GM23248 (cell line): ENCODE measurements around the gene CHEK1. TPM values are rescaled to one million over a fixed set of nuclear protein-coding genes. Genes with fewer than 3 reads are reported as not detected.

Experiments
- DNase-seq: peaks from one replicate; pipeline ENCODE4 v3.0.0-alpha.2; 2015
- H2AFZ ChIP-seq: fragments of 200-600 bp; sonication (generic); 2 replicates; pipeline ENCODE4 v1.6.1; 2016; ENCODE audit warnings: antibody characterized with exemption
- H3F3A ChIP-seq: fragments of 200-600 bp; sonication (generic); 2 replicates; pipeline ENCODE4 v1.6.1; 2016; ENCODE audit warnings: mild to moderate bottlenecking, antibody characterized with exemption, mixed run types; ENCODE audit not compliant: insufficient read depth
- H3K27ac ChIP-seq: fragments of 200-600 bp; sonication (generic); 2 replicates; pipeline ENCODE4 v1.5.1; 2016; ENCODE audit warnings: mild to moderate bottlenecking
- H3K27me3 ChIP-seq: fragments of 200-600 bp; sonication (generic); replicated peaks from 2 replicates; pipeline ENCODE4 v1.6.1; 2016; ENCODE audit warnings: mild to moderate bottlenecking; ENCODE audit not compliant: insufficient read depth
- H3K36me3 ChIP-seq: fragments of 200-600 bp; sonication (generic); 2 replicates; pipeline ENCODE4 v1.6.1; 2016; ENCODE audit warnings: low read depth, mild to moderate bottlenecking
- H3K4me1 ChIP-seq: fragments of 200-600 bp; sonication (generic); 2 replicates; pipeline ENCODE4 v1.6.1; 2016; ENCODE audit warnings: mild to moderate bottlenecking; ENCODE audit not compliant: insufficient read depth
- H3K4me2 ChIP-seq: fragments of 200-600 bp; sonication (generic); one replicate; pipeline ENCODE4 v1.6.1; 2016; ENCODE audit warnings: mild to moderate bottlenecking; ENCODE audit not compliant: unreplicated experiment
- H3K4me3 ChIP-seq: fragments of 200-600 bp; sonication (generic); 2 replicates; pipeline ENCODE4 v1.5.1; 2016; ENCODE audit warnings: mild to moderate bottlenecking
- H3K79me2 ChIP-seq: fragments of 200-600 bp; sonication (generic); 2 replicates; pipeline ENCODE4 v1.6.1; 2016; ENCODE audit warnings: mild to moderate bottlenecking; ENCODE audit not compliant: insufficient read depth
- H3K9ac ChIP-seq: fragments of 200-600 bp; sonication (generic); 2 replicates; pipeline ENCODE4 v1.6.1; 2016; ENCODE audit warnings: mild to moderate bottlenecking
- H3K9me2 ChIP-seq: fragments of 200-600 bp; sonication (generic); 2 replicates; pipeline ENCODE4 v1.6.1; 2016; ENCODE audit warnings: mixed run types, mild to moderate bottlenecking, moderate library complexity; ENCODE audit not compliant: insufficient read depth
- H3K9me3 ChIP-seq: fragments of 200-600 bp; sonication (generic); one replicate; pipeline ENCODE4 v1.6.1; 2017; ENCODE audit warnings: low read depth
- H4K20me1 ChIP-seq: fragments of 200-600 bp; sonication (generic); 2 replicates; pipeline ENCODE4 v1.6.0; 2016; ENCODE audit not compliant: insufficient read depth
- EZH2 ChIP-seq: fragments of 200-600 bp; sonication (generic); IDR thresholded peaks from 2 replicates; pipeline ENCODE4 v1.6.1; 2018; ENCODE audit warnings: antibody characterized with exemption, mild to moderate bottlenecking; ENCODE audit not compliant: insufficient read depth, poor library complexity, severe bottlenecking
- EZH2phosphoT487 ChIP-seq: fragments of 200-600 bp; sonication (generic); IDR thresholded peaks from 2 replicates; pipeline ENCODE4 v1.6.1; 2018; ENCODE audit warnings: antibody characterized with exemption, moderate library complexity, mild to moderate bottlenecking, low read depth; ENCODE audit not compliant: insufficient read depth
- WGBS, 2 experiments: methylation state at CpG; one replicate each; pipeline ENCODE4 v1.1.6; 2015 to 2017; ENCODE audit warnings: low lambda C conversion rate in 2 of 2, low coverage in 1 of 2; ENCODE audit errors: missing lambda C conversion rate in 2 of 2; 5-methylcytosine and 5-hydroxymethylcytosine counted together
- in situ Hi-C: fragments of 300-500 bp; cut with MboI; formaldehyde crosslinking; loops from 2 replicates; pipeline ENCODE4 v1.15.0; 2020
- polyA plus RNA-seq: library from polyadenylated mRNA; unstranded; fragments of >200 nt; fragmentation: Nextera tagmentation; extraction: Ambion mirVana; gene quantifications from 2 replicates; pipeline ENCODE4 v1.2.1, GENCODE V29; 2016
- total RNA-seq: library from RNA; depleted of rRNA; stranded (reverse); fragments of >200 nt; shearing (Covaris generic); gene quantifications from 2 replicates; pipeline ENCODE4 v1.2.3, GENCODE V29; 2014

The CHEK1 gene
- total and polyA plus RNA-seq, 2 experiments from 2014 or later = 15.1 to 16.8 TPM

DNA sequence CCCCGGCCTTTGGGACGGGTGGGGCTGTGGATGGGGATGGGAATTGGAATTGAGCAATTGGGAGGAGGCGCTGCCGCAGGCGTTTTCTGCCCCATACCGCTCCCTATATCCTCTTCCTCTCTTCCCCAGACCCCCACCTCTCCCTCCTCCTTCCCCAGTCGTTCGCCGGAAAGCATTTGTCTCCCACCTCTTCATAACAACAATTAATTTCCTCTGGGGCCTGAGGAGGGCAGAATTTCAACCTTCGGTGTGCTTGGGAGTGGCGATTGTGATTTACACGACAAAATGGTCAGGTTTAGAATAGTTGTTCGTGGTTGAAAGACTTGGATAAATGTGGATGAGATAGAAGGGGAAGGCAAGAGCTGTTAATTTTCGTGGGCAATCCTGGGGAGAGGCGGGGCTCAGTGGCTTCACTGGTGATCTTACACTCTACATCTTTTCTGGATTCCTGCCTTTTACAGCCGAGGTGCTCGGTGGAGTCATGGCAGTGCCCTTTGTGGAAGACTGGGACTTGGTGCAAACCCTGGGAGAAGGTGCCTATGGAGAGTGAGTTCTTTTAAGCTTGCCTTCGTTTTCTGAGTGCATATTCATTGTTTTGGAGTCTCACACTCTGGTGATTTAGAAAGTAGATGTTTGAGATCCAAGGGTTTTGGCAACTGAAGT is 1.5 kb downstream of the CHEK1 start:
- 0% methylated on average over 12 to 18 of the region's 18 CpGs for WGBS, 2 experiments
- TF ChIP-seq EZH2phosphoT487 (no peak), EZH2 (no peak)

DNA sequence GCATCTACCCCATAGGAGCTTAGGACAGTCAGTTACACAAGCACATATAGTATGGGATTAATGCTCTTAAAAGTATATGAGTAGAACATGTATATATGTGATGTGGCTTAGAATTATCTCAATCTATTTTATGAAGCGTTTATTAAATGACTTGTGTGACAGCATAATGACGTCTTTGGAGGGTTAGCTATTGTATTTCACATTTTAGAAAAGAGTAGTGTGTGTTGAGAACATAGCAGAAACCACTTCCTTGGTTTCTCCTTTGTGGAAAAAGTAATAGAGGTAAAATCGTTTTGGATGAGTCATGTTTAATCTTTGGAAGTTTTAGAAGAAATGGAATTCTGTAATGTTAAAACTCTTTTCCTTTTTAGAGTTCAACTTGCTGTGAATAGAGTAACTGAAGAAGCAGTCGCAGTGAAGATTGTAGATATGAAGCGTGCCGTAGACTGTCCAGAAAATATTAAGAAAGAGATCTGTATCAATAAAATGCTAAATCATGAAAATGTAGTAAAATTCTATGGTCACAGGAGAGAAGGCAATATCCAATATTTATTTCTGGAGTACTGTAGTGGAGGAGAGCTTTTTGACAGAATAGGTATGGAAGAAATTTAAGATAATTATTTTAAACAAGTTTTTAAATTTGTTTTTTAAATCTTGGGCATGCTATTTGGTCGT is 2.4 kb downstream of the CHEK1 start:
- H3K36me3 ChIP-seq = no peaks in the 10 kb centered on the region
- peaks cover 14% of the 10 kb centered on the region for H3K4me1 ChIP-seq
- WGBS, 2 experiments = 67 to 69% methylated on average over 7 of the region's 7 CpGs
- H3K27ac ChIP-seq = peak overlapping the region; percentile 91
- H3K27me3 ChIP-seq = no peaks in the 10 kb centered on the region
- peak overlapping the region; percentile 93 for H2AFZ ChIP-seq
- peak; percentile 7 for DNase-seq
- no peaks in the 10 kb centered on the region for H3K9me3 ChIP-seq
- peak overlapping the region; percentile 91 for H3K4me2 ChIP-seq
- H3K9me2 ChIP-seq = no peaks in the 10 kb centered on the region
- H4K20me1 ChIP-seq = no peaks in the 10 kb centered on the region
- peaks cover 24% of the 10 kb centered on the region for H3K79me2 ChIP-seq
- peak overlapping the region; percentile 92 for H3K9ac ChIP-seq
- in situ Hi-C loops = no loop called here
- H3F3A ChIP-seq = peaks cover 31% of the 10 kb centered on the region
- TF ChIP-seq EZH2phosphoT487 (no peak), EZH2 (no peak)
- peak overlapping the region; percentile 91 for H3K4me3 ChIP-seq

More for the DNA sequence above, 1.5 kb downstream of the CHEK1 start:
- H3K4me3 ChIP-seq = peak overlapping the region; percentile 91
- peak overlapping the region; percentile 92 for H3K9ac ChIP-seq
- H3K79me2 ChIP-seq = peaks cover 24% of the 10 kb centered on the region
- H3K36me3 ChIP-seq = no peaks in the 10 kb centered on the region
- peak overlapping the region; percentile 93 for H2AFZ ChIP-seq
- in situ Hi-C loops = no loop called here
- peak overlapping the region; percentile 91 for H3K27ac ChIP-seq
- peak overlapping the region; percentile 91 for H3K4me2 ChIP-seq
- peak; percentile 72 for DNase-seq
- no peaks in the 10 kb centered on the region for H3K9me2 ChIP-seq
- no peaks in the 10 kb centered on the region for H4K20me1 ChIP-seq
- H3F3A ChIP-seq = peaks cover 39% of the 10 kb centered on the region
- H3K9me3 ChIP-seq = no peaks in the 10 kb centered on the region
- H3K4me1 ChIP-seq = peaks cover 23% of the 10 kb centered on the region
- no peaks in the 10 kb centered on the region for H3K27me3 ChIP-seq

DNA sequence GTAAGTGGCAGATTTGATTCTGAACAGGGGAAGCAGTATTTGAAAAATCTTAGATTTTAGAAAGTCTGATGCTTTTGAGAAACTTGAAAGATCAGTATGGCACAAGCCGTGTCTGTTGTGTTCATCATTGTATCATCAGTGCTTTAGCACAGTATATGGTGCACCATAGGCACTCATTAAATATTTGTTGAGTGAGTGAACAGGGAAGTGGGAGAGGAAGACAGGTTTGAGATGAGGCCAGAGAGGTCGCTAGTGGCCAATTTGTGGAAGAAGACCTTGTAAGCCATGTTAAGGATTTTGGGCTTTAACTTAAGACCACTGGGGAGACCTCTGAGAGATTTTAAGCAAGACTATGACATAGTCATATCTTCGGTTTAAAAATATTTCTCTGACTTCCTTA is 12.9 kb downstream of the CHEK1 start:
- no peak for DNase-seq
- H3K4me2 ChIP-seq = no peak overlapping the region
- in situ Hi-C loops = no loop called here
- WGBS, 2 experiments = 97 to 100% methylated on average over 3 of the region's 3 CpGs
- H3K4me1 ChIP-seq = no peaks in the 10 kb centered on the region
- no peak overlapping the region for H3K27ac ChIP-seq
- TF ChIP-seq EZH2 (no peak), EZH2phosphoT487 (no peak)
- H3K9ac ChIP-seq = no peak overlapping the region
- no peak overlapping the region for H2AFZ ChIP-seq
- H3K9me2 ChIP-seq = no peaks in the 10 kb centered on the region
- H4K20me1 ChIP-seq = no peaks in the 10 kb centered on the region
- no peak overlapping the region for H3K4me3 ChIP-seq
- H3K9me3 ChIP-seq = no peaks in the 10 kb centered on the region
- no peaks in the 10 kb centered on the region for H3F3A ChIP-seq
- H3K27me3 ChIP-seq = no peaks in the 10 kb centered on the region
- H3K36me3 ChIP-seq = peaks cover 17% of the 10 kb centered on the region
- no peaks in the 10 kb centered on the region for H3K79me2 ChIP-seq

DNA sequence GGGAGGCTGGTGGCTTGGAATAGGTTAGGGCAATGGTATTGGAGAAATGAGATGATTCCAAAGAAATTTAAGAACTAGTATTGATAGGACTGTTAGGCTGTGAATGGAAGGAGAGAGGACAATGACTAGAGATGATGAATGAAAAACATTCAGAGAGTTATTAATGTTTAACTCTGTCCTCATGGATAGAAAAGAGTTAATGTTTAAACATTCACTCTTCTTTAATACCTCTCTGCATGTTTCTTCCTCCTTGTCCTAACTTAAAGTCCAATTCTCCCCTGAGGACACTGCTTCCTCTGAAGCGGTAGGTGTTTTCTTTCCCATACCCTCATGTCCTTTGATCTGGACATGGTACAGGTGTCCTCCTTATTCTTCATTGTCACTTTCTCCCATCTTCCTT is 13.4 kb downstream of the CHEK1 start:
- no peaks in the 10 kb centered on the region for H3K9me3 ChIP-seq
- H3K9me2 ChIP-seq = no peaks in the 10 kb centered on the region
- in situ Hi-C loops = no loop called here
- no peaks in the 10 kb centered on the region for H3K4me1 ChIP-seq
- 96 to 97% methylated on average over 1 of the region's 1 CpG for WGBS, 2 experiments
- H3K79me2 ChIP-seq = no peaks in the 10 kb centered on the region
- H3K36me3 ChIP-seq = peaks cover 17% of the 10 kb centered on the region
- no peaks in the 10 kb centered on the region for H3F3A ChIP-seq
- no peak overlapping the region for H3K4me3 ChIP-seq
- H3K9ac ChIP-seq = no peak overlapping the region
- no peak overlapping the region for H3K4me2 ChIP-seq
- no peaks in the 10 kb centered on the region for H3K27me3 ChIP-seq
- H4K20me1 ChIP-seq = no peaks in the 10 kb centered on the region
- TF ChIP-seq EZH2phosphoT487 = no peak
- no peak for TF ChIP-seq EZH2
- no peak overlapping the region for H2AFZ ChIP-seq
- DNase-seq = no peak
- H3K27ac ChIP-seq = no peak overlapping the region
